CD14-positive monocyte (primary cell): ENCODE data around the gene ADAT3. TPM values are rescaled to one million over a fixed set of nuclear protein-coding genes. Genes with fewer than 3 reads are reported as not detected.
A peak's percentile ranks its signal among the peaks of the same experiment; 100 is the strongest.

Experiments used
- DNase-seq, 3 donors: peaks; one replicate each; pipeline ENCODE4 v3.0.0-alpha.2; 2011 to 2022
- H2AFZ ChIP-seq: 2 replicates; pipeline ENCODE4 v1.6.0; 2012; ENCODE audit warnings: mild to moderate bottlenecking, low read depth, low read length, inconsistent platforms; ENCODE audit not compliant: insufficient read depth, poor library complexity, severe bottlenecking
- H3K27ac ChIP-seq, 2 donors: 1 replicate in 1 of 2; 2 replicates in 1 of 2; pipeline ENCODE4 v1.5.1; 2012 to 2013; ENCODE audit warnings: low read length in 2 of 2, control low read depth in 1 of 2, inconsistent platforms in 1 of 2, low read depth in 1 of 2, mild to moderate bottlenecking in 1 of 2
- H3K27me3 ChIP-seq, 2 donors: one replicate each; pipeline versions ENCODE4 v1.6.0 to v1.6.1; 2011 to 2013; ENCODE audit warnings: low read length in 2 of 2; ENCODE audit not compliant: control insufficient read depth in 2 of 2, insufficient read depth in 2 of 2
- H3K36me3 ChIP-seq, 2 donors: replicated peaks in 1 of 2; 1 replicate in 1 of 2; 2 replicates in 1 of 2; pipeline versions ENCODE4 v1.5.1 to v1.6.1; 2012 to 2013; ENCODE audit warnings: low read length in 2 of 2, control low read depth in 1 of 2, inconsistent platforms in 1 of 2, mild to moderate bottlenecking in 1 of 2; ENCODE audit not compliant: insufficient read depth in 2 of 2, control insufficient read depth in 1 of 2
- H3K4me1 ChIP-seq, 2 donors: 1 replicate in 1 of 2; 2 replicates in 1 of 2; pipeline versions ENCODE4 v1.5.1 to v1.6.1; 2012 to 2013; ENCODE audit warnings: low read length in 2 of 2, control low read depth in 1 of 2, inconsistent platforms in 1 of 2, mild to moderate bottlenecking in 1 of 2, moderate library complexity in 1 of 2; ENCODE audit not compliant: insufficient read depth in 2 of 2, control insufficient read depth in 1 of 2
- H3K4me2 ChIP-seq: replicated peaks from 2 replicates; pipeline ENCODE3; 2012; ENCODE audit warnings: low read length, moderate library complexity, mild to moderate bottlenecking; ENCODE audit not compliant: poor library complexity, severe bottlenecking; ENCODE audit errors: extremely low read depth
- H3K4me3 ChIP-seq, 3 experiments: fragments of 200-600 bp in 1 of 3; sonication (generic) in 1 of 3; replicated peaks in 1 of 3; 1 replicate in 2 of 3; 2 replicates in 1 of 3; pipeline ENCODE4 v1.5.1; 2011 to 2013; ENCODE audit warnings: low read length in 3 of 3, mild to moderate bottlenecking in 3 of 3, control low read depth in 2 of 3, low read depth in 2 of 3, inconsistent platforms in 1 of 3, moderate library complexity in 1 of 3
- H3K79me2 ChIP-seq: 2 replicates; pipeline ENCODE4 v1.6.0; 2012; ENCODE audit warnings: mild to moderate bottlenecking, control low read depth, inconsistent platforms, low read length, moderate library complexity; ENCODE audit not compliant: insufficient read depth
- H3K9ac ChIP-seq: 2 replicates; pipeline ENCODE4 v1.6.0; 2017; ENCODE audit warnings: low read length, mild to moderate bottlenecking; ENCODE audit not compliant: insufficient read depth, poor library complexity, severe bottlenecking
- H3K9me3 ChIP-seq, 2 donors: replicated peaks in 1 of 2; 1 replicate in 1 of 2; 2 replicates in 1 of 2; pipeline versions ENCODE4 v1.5.1 to v1.6.1; 2012 to 2013; ENCODE audit warnings: low read length in 2 of 2, control low read depth in 1 of 2; ENCODE audit not compliant: control insufficient read depth in 1 of 2, insufficient read depth in 1 of 2
- H4K20me1 ChIP-seq: 2 replicates; pipeline ENCODE4 v1.6.0; 2012; ENCODE audit warnings: mild to moderate bottlenecking, low read length, control low read depth, moderate library complexity; ENCODE audit not compliant: insufficient read depth
- H3K27ac Mint-ChIP-seq, 7 donors: one replicate each; pipeline ENCODE4 v1.8.0; 2020; ENCODE audit warnings: mild to moderate bottlenecking in 7 of 7, mixed read lengths in 7 of 7, moderate library complexity in 6 of 7, inconsistent platforms in 2 of 7
- H3K27me3 Mint-ChIP-seq, 3 donors: one replicate each; pipeline ENCODE4 v1.8.0; 2021 to 2022; ENCODE audit warnings: low read depth in 3 of 3, mild to moderate bottlenecking in 3 of 3, mixed read lengths in 3 of 3, moderate library complexity in 3 of 3, inconsistent platforms in 1 of 3
- H3K36me3 Mint-ChIP-seq, 2 donors: one replicate each; pipeline ENCODE4 v1.8.0; 2020; ENCODE audit warnings: mixed read lengths in 2 of 2, inconsistent platforms in 1 of 2, mild to moderate bottlenecking in 1 of 2
- H3K4me1 Mint-ChIP-seq: one replicate; pipeline ENCODE4 v1.8.0; 2020; ENCODE audit warnings: mild to moderate bottlenecking, mixed read lengths
- H3K4me3 Mint-ChIP-seq, 2 donors: one replicate each; pipeline ENCODE4 v1.8.0; 2020; ENCODE audit warnings: mild to moderate bottlenecking in 2 of 2, mixed read lengths in 2 of 2, moderate library complexity in 1 of 2
- H3K9me3 Mint-ChIP-seq, 7 donors: one replicate each; pipeline ENCODE4 v1.8.0; 2020 to 2022; ENCODE audit warnings: mixed read lengths in 7 of 7, mild to moderate bottlenecking in 6 of 7, moderate library complexity in 6 of 7, inconsistent platforms in 2 of 7
- WGBS: methylation state at CpG from one replicate; pipeline ENCODE4 v1.1.5; 2013; ENCODE audit warnings: missing lambda C conversion rate; ENCODE audit not compliant: insufficient coverage; 5-methylcytosine and 5-hydroxymethylcytosine counted together
- intact Hi-C, 2 donors: fragments of 100-400 bp; cut with micrococcal nuclease; formaldehyde crosslinking; loops; one replicate each; pipeline versions ENCODE4 v1.15.0 to v1.15.1; 2023
- polyA plus RNA-seq, 3 donors: library from polyadenylated mRNA; depleted of rRNA in 1 of 3; unstranded in 2 of 3; stranded (reverse) in 1 of 3; fragments of 300-500 nt in 2 of 3; fragments of >200 nt in 1 of 3; fragmentation: Illumina TruSeq in 2 of 3; gene quantifications; 1 replicate in 2 of 3; 2 replicates in 1 of 3; pipeline ENCODE4 v1.2.3, GENCODE V29; 2012 to 2021
- TF ChIP-seq, protein P1 (sequence below): fragments of 200-600 bp; IDR thresholded peaks from one replicate; pipeline ENCODE4 v1.8.0; 2022; ENCODE audit warnings: antibody characterized with exemption, mild to moderate bottlenecking

Gene ADAT3
- polyA plus RNA-seq, 3 donors: 2.7 to 3.2 (median 3.1) TPM

DNA sequence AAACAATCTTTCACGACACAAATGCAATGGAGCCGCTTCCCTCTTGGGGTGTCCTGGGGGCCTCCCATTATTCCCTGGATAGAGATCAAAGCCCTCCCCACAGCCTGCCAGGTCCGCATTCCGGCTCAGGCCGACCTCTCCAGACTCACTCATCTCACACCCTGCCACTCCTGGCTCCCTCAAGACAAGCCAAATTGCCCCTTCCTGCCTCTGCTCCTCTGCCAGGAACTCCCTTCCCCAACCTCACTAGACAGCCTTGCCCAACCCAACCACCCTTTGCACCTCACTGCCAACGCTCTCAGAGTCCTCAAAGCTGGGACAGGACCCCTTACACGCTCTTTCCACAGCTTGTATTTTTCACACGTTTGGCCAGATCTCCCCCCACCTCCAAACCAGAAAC lies 21.4 kb upstream of the ADAT3 start:
- no peak for DNase-seq
- Histone ChIP-seq H3K9ac (peak overlapping the region; percentile 81), H3K27ac (peak overlapping the region; percentile 11 to 85), H3K4me3 (peak overlapping the region; percentile 79 to 89 (median 85)), H3K27me3 (no peaks in the 10 kb centered on the region), H2AFZ (no peak overlapping the region), H3K36me3 (peaks cover 11 to 18% of the 10 kb centered on the region in 2 donors), H3K79me2 (peaks cover 45% of the 10 kb centered on the region), H4K20me1 (peaks cover 42% of the 10 kb centered on the region), H3K4me2 (peak overlapping the region; percentile 89), H3K4me1 (peaks cover 30 to 34% of the 10 kb centered on the region in 2 donors), H3K9me3 (no peaks in the 10 kb centered on the region)
- 65% methylated on average over 6 of the region's 8 CpGs for WGBS
- Mint-ChIP-seq H3K27me3 (peaks cover 0 to 4% (median 0%) of the 10 kb centered on the region in 3 donors), H3K9me3 (peaks cover 0 to 1% (median 0%) of the 10 kb centered on the region in 7 donors), H3K4me3 (peak overlapping the region; percentile 100), H3K36me3 (peaks cover 16 to 23% of the 10 kb centered on the region in 2 donors), H3K27ac (peak overlapping the region; percentile 76 to 97 (median 91)), H3K4me1 (peaks cover 29% of the 10 kb centered on the region)
- TF ChIP-seq, protein P1, sequence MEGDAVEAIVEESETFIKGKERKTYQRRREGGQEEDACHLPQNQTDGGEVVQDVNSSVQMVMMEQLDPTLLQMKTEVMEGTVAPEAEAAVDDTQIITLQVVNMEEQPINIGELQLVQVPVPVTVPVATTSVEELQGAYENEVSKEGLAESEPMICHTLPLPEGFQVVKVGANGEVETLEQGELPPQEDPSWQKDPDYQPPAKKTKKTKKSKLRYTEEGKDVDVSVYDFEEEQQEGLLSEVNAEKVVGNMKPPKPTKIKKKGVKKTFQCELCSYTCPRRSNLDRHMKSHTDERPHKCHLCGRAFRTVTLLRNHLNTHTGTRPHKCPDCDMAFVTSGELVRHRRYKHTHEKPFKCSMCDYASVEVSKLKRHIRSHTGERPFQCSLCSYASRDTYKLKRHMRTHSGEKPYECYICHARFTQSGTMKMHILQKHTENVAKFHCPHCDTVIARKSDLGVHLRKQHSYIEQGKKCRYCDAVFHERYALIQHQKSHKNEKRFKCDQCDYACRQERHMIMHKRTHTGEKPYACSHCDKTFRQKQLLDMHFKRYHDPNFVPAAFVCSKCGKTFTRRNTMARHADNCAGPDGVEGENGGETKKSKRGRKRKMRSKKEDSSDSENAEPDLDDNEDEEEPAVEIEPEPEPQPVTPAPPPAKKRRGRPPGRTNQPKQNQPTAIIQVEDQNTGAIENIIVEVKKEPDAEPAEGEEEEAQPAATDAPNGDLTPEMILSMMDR: no peak
- intact Hi-C loops: loop anchor here in 1 of 2 donors (1.0 kb wide), 1 partner anchor 7 kb away; no protein-coding TSS in a partner anchor

DNA sequence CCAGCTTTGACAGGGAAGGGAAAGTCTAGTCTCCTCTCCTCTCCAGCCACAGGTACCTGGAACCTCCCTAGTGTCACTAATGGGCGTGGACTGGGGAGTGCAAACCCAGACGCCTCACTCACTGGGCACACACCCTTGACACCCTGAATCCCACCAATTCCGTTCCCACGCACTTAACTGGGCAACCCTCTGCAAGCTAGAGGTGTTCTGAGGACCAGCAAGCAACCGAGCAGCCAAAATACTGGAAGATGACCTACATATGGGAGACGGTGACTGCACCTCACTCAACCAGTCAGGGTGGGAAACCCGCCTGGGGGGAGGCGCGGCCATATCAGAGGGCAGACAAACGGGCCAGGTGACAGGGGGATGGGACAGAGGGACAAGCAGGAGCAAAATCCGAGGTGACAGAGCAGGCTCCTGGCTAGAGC lies 20.9 kb upstream of the ADAT3 start:
- peak overlapping the region; percentile 100 for H3K4me3 Mint-ChIP-seq
- intact Hi-C loops: loop anchor here in 1 of 2 donors (1.0 kb wide), 1 partner anchor 8 kb away; no protein-coding TSS in a partner anchor
- Histone ChIP-seq H3K36me3 (peaks cover 11 to 18% of the 10 kb centered on the region in 2 donors), H4K20me1 (peaks cover 42% of the 10 kb centered on the region), H3K9ac (peak overlapping the region; percentile 81), H3K79me2 (peaks cover 45% of the 10 kb centered on the region), H3K27me3 (no peaks in the 10 kb centered on the region), H3K4me2 (peak overlapping the region; percentile 89), H3K4me1 (peaks cover 30 to 34% of the 10 kb centered on the region in 2 donors), H3K9me3 (no peaks in the 10 kb centered on the region), H3K4me3 (peak overlapping the region; percentile 79 to 89 (median 85)), H2AFZ (no peak overlapping the region), H3K27ac (peak overlapping the region; percentile 58 to 85)
- peaks cover 16 to 23% of the 10 kb centered on the region in 2 donors for H3K36me3 Mint-ChIP-seq
- H3K9me3 Mint-ChIP-seq: peaks cover 0 to 1% (median 0%) of the 10 kb centered on the region in 7 donors
- TF ChIP-seq, protein P1: no peak
- no peak for DNase-seq
- H3K27me3 Mint-ChIP-seq: peaks cover 0 to 4% (median 0%) of the 10 kb centered on the region in 3 donors
- WGBS: 3% methylated on average over 10 of the region's 11 CpGs
- peak overlapping the region; percentile 86 to 97 (median 91) for H3K27ac Mint-ChIP-seq
- H3K4me1 Mint-ChIP-seq: peaks cover 29% of the 10 kb centered on the region
